K562 (cell line): ENCODE measurements around the gene PANX1. TPM values are rescaled to one million over a fixed set of nuclear protein-coding genes. Genes with fewer than 3 reads are reported as not detected.
A peak's percentile ranks its signal among the peaks of the same experiment; 100 is the strongest.

ENCODE experiments used
- ARID1B ChIP-seq: fragments of 450-650 bp; IDR thresholded peaks from 2 replicates; pipeline ENCODE4 v1.6.1; 2016; ENCODE audit warnings: antibody characterized with exemption, mild to moderate bottlenecking, inconsistent platforms
- CEBPG ChIP-seq, 3 experiments: fragments of 200-800 bp in 1 of 3; sonication (Bioruptor generic) in 1 of 3; sonication (generic) in 1 of 3; formaldehyde crosslinking in 1 of 3; IDR thresholded peaks in 2 of 3; conservative IDR thresholded peaks in 1 of 3; 2 replicates each; pipeline versions ENCODE4 v1.6.1 to v1.8.0; 2016 to 2022; ENCODE audit warnings: missing compliant biosample characterization in 2 of 3, missing genetic modification characterization in 2 of 3, mild to moderate bottlenecking in 1 of 3, missing genetic modification reagents in 1 of 3
- KDM5B ChIP-seq: fragments of 200-600 bp; sonication (generic); IDR thresholded peaks from 2 replicates; pipeline ENCODE4 v1.6.1; 2012; ENCODE audit warnings: low read depth, mild to moderate bottlenecking, moderate library complexity, low read length, control low read depth, inconsistent platforms; ENCODE audit not compliant: insufficient replicate concordance
- NR1H2 ChIP-seq: sonication (generic); formaldehyde crosslinking; IDR thresholded peaks from 2 replicates; pipeline ENCODE4 v1.4.0; 2020; ENCODE audit warnings: mild to moderate bottlenecking, missing genetic modification reagents
- RNF2 ChIP-seq: sonication (generic); IDR thresholded peaks from 2 replicates; pipeline ENCODE4 v1.6.1; 2016
- SRSF1 ChIP-seq: fragments of 200-400 bp; formaldehyde crosslinking; IDR thresholded peaks from 2 replicates; pipeline ENCODE4 v1.6.1; 2017; ENCODE audit warnings: mild to moderate bottlenecking, low read depth, low read length, moderate library complexity
- ZKSCAN1 ChIP-seq: fragments of 150-350 bp; IDR thresholded peaks from 2 replicates; pipeline ENCODE4 v1.6.1; 2016; ENCODE audit warnings: low read depth, low read length
- ZNF830 ChIP-seq: fragments of 250-450 bp; sonication (Bioruptor Pico); IDR thresholded peaks from 2 replicates; pipeline ENCODE4 v1.5.0; 2021; ENCODE audit warnings: mild to moderate bottlenecking
- polyA plus RNA-seq, 8 experiments: library from polyadenylated mRNA; depleted of rRNA in 4 of 8; stranded (reverse) in 5 of 8; unstranded in 3 of 8; fragments of >200 nt; fragmentation: Nextera tagmentation in 2 of 8; fragmentation: Illumina TruSeq in 1 of 8; extraction: Ambion mirVana in 2 of 8; extraction: Trizol in 1 of 8; gene quantifications; 2 replicates each; pipeline versions ENCODE4 v1.2.1 to v1.2.3, GENCODE V29; 2011 to 2014; ENCODE audit warnings: inconsistent platforms in 1 of 8, missing spikeins in 1 of 8
- total RNA-seq, 7 experiments: library from RNA; depleted of rRNA in 6 of 7; stranded (reverse); fragments of >200 nt in 6 of 7; fragmentation: Illumina TruSeq in 2 of 7; extraction: Trizol in 2 of 7; gene quantifications; 2 replicates each; pipeline versions ENCODE4 v1.2.1 to v1.2.3, GENCODE V29; 2011 to 2021; ENCODE audit warnings: low replicate concordance in 1 of 7
- TF ChIP-seq, protein P1 (sequence below): sonication (generic); formaldehyde crosslinking; IDR thresholded peaks from 2 replicates; pipeline ENCODE4 v1.8.0; 2023; ENCODE audit warnings: mild to moderate bottlenecking, missing genetic modification reagents
- TF ChIP-seq, protein P2 (sequence below): fragments of 200-800 bp; sonication (Bioruptor generic); IDR thresholded peaks from 2 replicates; pipeline ENCODE4 v1.6.1; 2016; ENCODE audit warnings: missing genetic modification characterization, missing compliant biosample characterization
- TF ChIP-seq, protein P3 (sequence below), 2 experiments: fragments of 450-650 bp; conservative IDR thresholded peaks; 2 replicates each; pipeline ENCODE4 v1.6.1; 2017; ENCODE audit warnings: mild to moderate bottlenecking in 2 of 2, moderate library complexity in 2 of 2

PANX1 gene
- total and polyA plus RNA-seq, 9 of the 15 experiments (the other 6 are each of a cell fraction or from before 2014, with no cell fraction given), result 1.9 to 14.8 (median 10.1) TPM

DNA sequence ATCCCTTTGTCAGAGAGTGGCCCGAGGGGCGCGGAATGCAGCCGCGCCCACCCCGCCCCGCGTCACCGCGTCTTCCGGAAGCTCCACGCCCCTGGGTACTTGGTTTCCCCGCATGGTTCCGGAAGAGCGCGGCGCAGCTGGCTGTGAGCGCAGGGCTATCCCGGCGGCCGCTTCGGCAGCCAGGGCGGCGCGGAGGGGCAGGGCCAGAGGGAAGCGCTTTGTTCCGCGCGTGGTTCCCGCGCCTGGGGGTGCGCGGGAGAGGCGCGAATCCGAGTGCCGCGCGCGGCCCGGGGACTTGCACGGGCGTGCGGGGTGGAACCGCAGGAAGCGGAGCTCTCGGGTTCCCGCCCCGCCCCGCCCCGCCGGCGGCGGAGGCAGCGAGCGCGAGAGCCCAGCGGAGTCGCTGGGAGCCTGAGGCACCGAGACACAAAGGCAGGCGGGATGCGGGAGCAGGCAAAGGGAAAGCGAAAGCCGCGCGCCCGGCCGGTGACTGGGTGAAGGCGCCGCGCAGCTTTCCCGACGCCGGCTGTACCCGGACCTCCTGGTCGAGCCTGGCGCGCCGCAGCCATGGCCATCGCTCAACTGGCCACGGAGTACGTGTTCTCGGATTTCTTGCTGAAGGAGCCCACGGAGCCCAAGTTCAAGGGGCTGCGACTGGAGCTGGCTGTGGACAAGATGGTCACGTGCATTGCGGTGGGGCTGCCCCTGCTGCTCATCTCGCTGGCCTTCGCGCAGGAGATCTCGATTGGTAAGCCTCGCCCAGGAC, at the start of gene PANX1 (continued):
- TF ChIP-seq, protein P1, sequence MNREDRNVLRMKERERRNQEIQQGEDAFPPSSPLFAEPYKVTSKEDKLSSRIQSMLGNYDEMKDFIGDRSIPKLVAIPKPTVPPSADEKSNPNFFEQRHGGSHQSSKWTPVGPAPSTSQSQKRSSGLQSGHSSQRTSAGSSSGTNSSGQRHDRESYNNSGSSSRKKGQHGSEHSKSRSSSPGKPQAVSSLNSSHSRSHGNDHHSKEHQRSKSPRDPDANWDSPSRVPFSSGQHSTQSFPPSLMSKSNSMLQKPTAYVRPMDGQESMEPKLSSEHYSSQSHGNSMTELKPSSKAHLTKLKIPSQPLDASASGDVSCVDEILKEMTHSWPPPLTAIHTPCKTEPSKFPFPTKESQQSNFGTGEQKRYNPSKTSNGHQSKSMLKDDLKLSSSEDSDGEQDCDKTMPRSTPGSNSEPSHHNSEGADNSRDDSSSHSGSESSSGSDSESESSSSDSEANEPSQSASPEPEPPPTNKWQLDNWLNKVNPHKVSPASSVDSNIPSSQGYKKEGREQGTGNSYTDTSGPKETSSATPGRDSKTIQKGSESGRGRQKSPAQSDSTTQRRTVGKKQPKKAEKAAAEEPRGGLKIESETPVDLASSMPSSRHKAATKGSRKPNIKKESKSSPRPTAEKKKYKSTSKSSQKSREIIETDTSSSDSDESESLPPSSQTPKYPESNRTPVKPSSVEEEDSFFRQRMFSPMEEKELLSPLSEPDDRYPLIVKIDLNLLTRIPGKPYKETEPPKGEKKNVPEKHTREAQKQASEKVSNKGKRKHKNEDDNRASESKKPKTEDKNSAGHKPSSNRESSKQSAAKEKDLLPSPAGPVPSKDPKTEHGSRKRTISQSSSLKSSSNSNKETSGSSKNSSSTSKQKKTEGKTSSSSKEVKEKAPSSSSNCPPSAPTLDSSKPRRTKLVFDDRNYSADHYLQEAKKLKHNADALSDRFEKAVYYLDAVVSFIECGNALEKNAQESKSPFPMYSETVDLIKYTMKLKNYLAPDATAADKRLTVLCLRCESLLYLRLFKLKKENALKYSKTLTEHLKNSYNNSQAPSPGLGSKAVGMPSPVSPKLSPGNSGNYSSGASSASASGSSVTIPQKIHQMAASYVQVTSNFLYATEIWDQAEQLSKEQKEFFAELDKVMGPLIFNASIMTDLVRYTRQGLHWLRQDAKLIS (CRISPR knock-in tag), result 0 out of 2 replicates have a peak, but pooled peaks have one; percentile 58
- no peak for TF ChIP-seq ZKSCAN1
- peak; percentile 68; the same call in 1 of the 2 replicates for TF ChIP-seq ZNF830 (CRISPR knock-in tag)
- no peak for TF ChIP-seq ARID1B
- no peak for TF ChIP-seq RNF2
- TF ChIP-seq CEBPG (CRISPR knock-in tag; IDR thresholded peaks at IDR 0.05), result no peak
- TF ChIP-seq CEBPG (tag; conservative IDR thresholded peaks at IDR 0.05 in 1 of 2, IDR thresholded peaks at IDR 0.05 in 1 of 2), result no peak
- TF ChIP-seq NR1H2, result no peak
- TF ChIP-seq, protein P2, sequence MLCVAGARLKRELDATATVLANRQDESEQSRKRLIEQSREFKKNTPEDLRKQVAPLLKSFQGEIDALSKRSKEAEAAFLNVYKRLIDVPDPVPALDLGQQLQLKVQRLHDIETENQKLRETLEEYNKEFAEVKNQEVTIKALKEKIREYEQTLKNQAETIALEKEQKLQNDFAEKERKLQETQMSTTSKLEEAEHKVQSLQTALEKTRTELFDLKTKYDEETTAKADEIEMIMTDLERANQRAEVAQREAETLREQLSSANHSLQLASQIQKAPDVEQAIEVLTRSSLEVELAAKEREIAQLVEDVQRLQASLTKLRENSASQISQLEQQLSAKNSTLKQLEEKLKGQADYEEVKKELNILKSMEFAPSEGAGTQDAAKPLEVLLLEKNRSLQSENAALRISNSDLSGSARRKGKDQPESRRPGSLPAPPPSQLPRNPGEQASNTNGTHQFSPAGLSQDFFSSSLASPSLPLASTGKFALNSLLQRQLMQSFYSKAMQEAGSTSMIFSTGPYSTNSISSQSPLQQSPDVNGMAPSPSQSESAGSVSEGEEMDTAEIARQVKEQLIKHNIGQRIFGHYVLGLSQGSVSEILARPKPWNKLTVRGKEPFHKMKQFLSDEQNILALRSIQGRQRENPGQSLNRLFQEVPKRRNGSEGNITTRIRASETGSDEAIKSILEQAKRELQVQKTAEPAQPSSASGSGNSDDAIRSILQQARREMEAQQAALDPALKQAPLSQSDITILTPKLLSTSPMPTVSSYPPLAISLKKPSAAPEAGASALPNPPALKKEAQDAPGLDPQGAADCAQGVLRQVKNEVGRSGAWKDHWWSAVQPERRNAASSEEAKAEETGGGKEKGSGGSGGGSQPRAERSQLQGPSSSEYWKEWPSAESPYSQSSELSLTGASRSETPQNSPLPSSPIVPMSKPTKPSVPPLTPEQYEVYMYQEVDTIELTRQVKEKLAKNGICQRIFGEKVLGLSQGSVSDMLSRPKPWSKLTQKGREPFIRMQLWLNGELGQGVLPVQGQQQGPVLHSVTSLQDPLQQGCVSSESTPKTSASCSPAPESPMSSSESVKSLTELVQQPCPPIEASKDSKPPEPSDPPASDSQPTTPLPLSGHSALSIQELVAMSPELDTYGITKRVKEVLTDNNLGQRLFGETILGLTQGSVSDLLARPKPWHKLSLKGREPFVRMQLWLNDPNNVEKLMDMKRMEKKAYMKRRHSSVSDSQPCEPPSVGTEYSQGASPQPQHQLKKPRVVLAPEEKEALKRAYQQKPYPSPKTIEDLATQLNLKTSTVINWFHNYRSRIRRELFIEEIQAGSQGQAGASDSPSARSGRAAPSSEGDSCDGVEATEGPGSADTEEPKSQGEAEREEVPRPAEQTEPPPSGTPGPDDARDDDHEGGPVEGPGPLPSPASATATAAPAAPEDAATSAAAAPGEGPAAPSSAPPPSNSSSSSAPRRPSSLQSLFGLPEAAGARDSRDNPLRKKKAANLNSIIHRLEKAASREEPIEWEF (CRISPR knock-in tag), result no peak
- no peak for TF ChIP-seq SRSF1
- TF ChIP-seq KDM5B, result no peak
- TF ChIP-seq, protein P3, sequence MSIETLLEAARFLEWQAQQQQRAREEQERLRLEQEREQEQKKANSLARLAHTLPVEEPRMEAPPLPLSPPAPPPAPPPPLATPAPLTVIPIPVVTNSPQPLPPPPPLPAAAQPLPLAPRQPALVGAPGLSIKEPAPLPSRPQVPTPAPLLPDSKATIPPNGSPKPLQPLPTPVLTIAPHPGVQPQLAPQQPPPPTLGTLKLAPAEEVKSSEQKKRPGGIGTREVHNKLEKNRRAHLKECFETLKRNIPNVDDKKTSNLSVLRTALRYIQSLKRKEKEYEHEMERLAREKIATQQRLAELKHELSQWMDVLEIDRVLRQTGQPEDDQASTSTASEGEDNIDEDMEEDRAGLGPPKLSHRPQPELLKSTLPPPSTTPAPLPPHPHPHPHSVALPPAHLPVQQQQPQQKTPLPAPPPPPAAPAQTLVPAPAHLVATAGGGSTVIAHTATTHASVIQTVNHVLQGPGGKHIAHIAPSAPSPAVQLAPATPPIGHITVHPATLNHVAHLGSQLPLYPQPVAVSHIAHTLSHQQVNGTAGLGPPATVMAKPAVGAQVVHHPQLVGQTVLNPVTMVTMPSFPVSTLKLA (conservative IDR thresholded peaks at IDR 0.05), result peak; percentile 85 to 92
